ENCODE data around the gene FNDC5.

Gene FNDC5

GRCh38 chr1:32896451-32896850 lies 25.7 kb upstream of the FNDC5 start:
- no peaks in the 10 kb centered on the region for H4K20me1 ChIP-seq (ENCODE audit: insufficient read depth, low read length, poor library complexity, severe bottlenecking)
- TF ChIP-seq CTCF (conservative IDR thresholded peaks at IDR 0.05; ENCODE audit: low read length) (no peak), EZH2phosphoT487 (IDR thresholded peaks at IDR 0.05; ENCODE audit: borderline replicate concordance) (no peak)
- no peaks in the 10 kb centered on the region for H3K79me2 ChIP-seq (ENCODE audit: insufficient read depth, low read length)
- H3K9me2 ChIP-seq (replicated peaks; ENCODE audit: low read depth, low read length): no peaks in the 10 kb centered on the region
- H3K4me3 ChIP-seq (ENCODE audit: low read length, poor library complexity, severe bottlenecking): no peak overlapping the region
- H3K4me1 ChIP-seq (ENCODE audit: insufficient read depth, low read length, poor library complexity, severe bottlenecking): no peaks in the 10 kb centered on the region
- H3K9ac ChIP-seq (ENCODE audit: low read depth, low read length, poor library complexity, severe bottlenecking): no peak overlapping the region
- H3K36me3 ChIP-seq (ENCODE audit: insufficient read depth, low read length): no peaks in the 10 kb centered on the region
- no peak overlapping the region for H3K4me2 ChIP-seq (ENCODE audit: low read depth, low read length, poor library complexity, severe bottlenecking)
- H2AFZ ChIP-seq (ENCODE audit: low read length): no peak overlapping the region
- H3F3A ChIP-seq (ENCODE audit: low read depth): no peaks in the 10 kb centered on the region
- peaks cover 18% of the 10 kb centered on the region for H3K27me3 ChIP-seq (ENCODE audit: insufficient read depth, low read length, poor library complexity, severe bottlenecking)
- H3K9me3 ChIP-seq (ENCODE audit: insufficient read depth, low read depth, low read length): no peaks in the 10 kb centered on the region

GRCh38 chr1:32895325-32896215 lies 24.9 kb upstream of the FNDC5 start:
- Histone ChIP-seq H3K4me3 (ENCODE audit: low read length, poor library complexity, severe bottlenecking) (no peak overlapping the region), H3K4me2 (ENCODE audit: low read depth, low read length, poor library complexity, severe bottlenecking) (no peak overlapping the region), H3K9me3 (ENCODE audit: insufficient read depth, low read depth, low read length) (no peaks in the 10 kb centered on the region), H3K27me3 (ENCODE audit: insufficient read depth, low read length, poor library complexity, severe bottlenecking) (peaks cover 12% of the 10 kb centered on the region), H3K9me2 (replicated peaks; ENCODE audit: low read depth, low read length) (no peaks in the 10 kb centered on the region), H3F3A (ENCODE audit: low read depth) (no peaks in the 10 kb centered on the region), H3K4me1 (ENCODE audit: insufficient read depth, low read length, poor library complexity, severe bottlenecking) (no peaks in the 10 kb centered on the region), H4K20me1 (ENCODE audit: insufficient read depth, low read length, poor library complexity, severe bottlenecking) (no peaks in the 10 kb centered on the region), H3K36me3 (ENCODE audit: insufficient read depth, low read length) (no peaks in the 10 kb centered on the region), H3K79me2 (ENCODE audit: insufficient read depth, low read length) (no peaks in the 10 kb centered on the region), H3K9ac (ENCODE audit: low read depth, low read length, poor library complexity, severe bottlenecking) (no peak overlapping the region), H2AFZ (ENCODE audit: low read length) (no peak overlapping the region)
- TF ChIP-seq EZH2phosphoT487 (IDR thresholded peaks at IDR 0.05; ENCODE audit: borderline replicate concordance) (no peak), CTCF (conservative IDR thresholded peaks at IDR 0.05; ENCODE audit: low read length) (no peak)

GRCh38 chr1:32894681-32895080 lies 24.0 kb upstream of the FNDC5 start:
- Histone ChIP-seq H4K20me1 (ENCODE audit: insufficient read depth, low read length, poor library complexity, severe bottlenecking) (no peaks in the 10 kb centered on the region), H3F3A (ENCODE audit: low read depth) (no peaks in the 10 kb centered on the region), H3K79me2 (ENCODE audit: insufficient read depth, low read length) (no peaks in the 10 kb centered on the region), H3K9me2 (replicated peaks; ENCODE audit: low read depth, low read length) (no peaks in the 10 kb centered on the region), H3K4me1 (ENCODE audit: insufficient read depth, low read length, poor library complexity, severe bottlenecking) (no peaks in the 10 kb centered on the region), H3K27me3 (ENCODE audit: insufficient read depth, low read length, poor library complexity, severe bottlenecking) (peaks cover 5% of the 10 kb centered on the region), H2AFZ (ENCODE audit: low read length) (no peak overlapping the region), H3K9ac (ENCODE audit: low read depth, low read length, poor library complexity, severe bottlenecking) (no peak overlapping the region), H3K9me3 (ENCODE audit: insufficient read depth, low read depth, low read length) (no peaks in the 10 kb centered on the region), H3K4me2 (ENCODE audit: low read depth, low read length, poor library complexity, severe bottlenecking) (no peak overlapping the region), H3K4me3 (ENCODE audit: low read length, poor library complexity, severe bottlenecking) (no peak overlapping the region), H3K36me3 (ENCODE audit: insufficient read depth, low read length) (no peaks in the 10 kb centered on the region)
- no peak for TF ChIP-seq CTCF (conservative IDR thresholded peaks at IDR 0.05; ENCODE audit: low read length)
- no peak for TF ChIP-seq EZH2phosphoT487 (IDR thresholded peaks at IDR 0.05; ENCODE audit: borderline replicate concordance)

Data from Loucy (cell line).